ENCODE data around the gene DLX6.

The DLX6 gene

DNA sequence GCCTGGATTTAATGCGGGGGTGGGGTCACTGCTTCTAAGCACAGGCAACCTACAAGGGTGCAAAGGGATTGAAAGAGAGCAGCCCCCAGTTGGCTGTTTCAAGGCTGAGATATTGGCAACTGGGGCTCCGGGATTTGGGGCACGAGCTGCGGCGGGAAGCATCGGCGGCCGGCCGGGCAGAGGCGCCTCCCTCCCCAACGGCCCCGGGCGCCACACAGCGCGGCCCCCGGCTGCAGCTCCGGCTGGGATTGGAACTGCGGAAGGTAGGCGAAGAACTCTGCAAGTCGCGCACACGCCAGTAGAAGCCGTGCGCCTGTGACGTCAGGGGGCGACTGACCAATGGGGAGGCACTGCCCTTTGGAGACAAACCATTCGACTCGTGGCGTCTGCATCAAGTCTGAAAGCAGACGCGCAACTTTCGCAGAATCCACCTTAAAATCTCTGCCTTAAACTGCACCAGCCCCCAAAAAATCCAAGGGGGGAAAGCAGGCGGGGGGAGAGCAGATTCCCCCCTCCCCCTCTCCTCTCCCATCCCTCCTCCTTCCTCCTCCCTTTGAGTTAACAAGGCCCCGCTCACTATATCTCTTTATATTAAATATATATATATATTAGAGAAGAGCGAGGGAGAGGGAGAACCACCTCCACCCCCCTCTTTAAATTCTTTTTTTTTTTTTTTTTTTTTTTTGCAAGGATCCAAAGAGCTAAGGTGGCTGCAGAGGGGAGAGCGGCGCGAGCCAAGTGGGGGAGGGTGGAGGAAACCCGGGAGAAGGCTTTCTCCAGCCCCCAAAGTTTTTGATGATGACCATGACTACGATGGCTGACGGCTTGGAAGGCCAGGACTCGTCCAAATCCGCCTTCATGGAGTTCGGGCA is at the start of gene DLX6:
Gene DLX6, plus strand, starts transcription at position 371 of the 872 bp plus-strand sequence. Its CDS starts 425 bp downstream, at position 796.
- no peak for DNase-seq (ENCODE audit: low read depth in 2 of 2)

DNA sequence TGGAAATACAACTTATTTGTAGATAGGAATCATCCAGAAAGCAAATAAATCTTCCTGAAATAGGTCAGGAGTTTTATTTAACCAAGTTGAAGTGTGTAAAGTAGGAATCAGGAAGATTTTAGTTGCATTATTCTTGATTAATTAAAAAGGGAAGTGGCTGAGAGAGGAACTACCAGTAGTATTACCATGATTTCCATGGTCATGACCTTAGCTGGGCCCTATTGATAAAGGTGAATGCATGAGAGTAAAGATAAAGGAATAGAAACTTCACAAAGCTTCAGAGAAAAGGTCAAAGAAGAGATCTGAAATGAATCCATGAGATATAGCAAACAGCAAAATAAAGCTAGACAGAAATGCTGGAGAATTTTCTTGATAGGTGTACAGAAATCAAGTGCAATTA is 46.2 kb upstream of the DLX6 start:
- DNase-seq (ENCODE audit: low read depth in 2 of 2): no peak

DNA sequence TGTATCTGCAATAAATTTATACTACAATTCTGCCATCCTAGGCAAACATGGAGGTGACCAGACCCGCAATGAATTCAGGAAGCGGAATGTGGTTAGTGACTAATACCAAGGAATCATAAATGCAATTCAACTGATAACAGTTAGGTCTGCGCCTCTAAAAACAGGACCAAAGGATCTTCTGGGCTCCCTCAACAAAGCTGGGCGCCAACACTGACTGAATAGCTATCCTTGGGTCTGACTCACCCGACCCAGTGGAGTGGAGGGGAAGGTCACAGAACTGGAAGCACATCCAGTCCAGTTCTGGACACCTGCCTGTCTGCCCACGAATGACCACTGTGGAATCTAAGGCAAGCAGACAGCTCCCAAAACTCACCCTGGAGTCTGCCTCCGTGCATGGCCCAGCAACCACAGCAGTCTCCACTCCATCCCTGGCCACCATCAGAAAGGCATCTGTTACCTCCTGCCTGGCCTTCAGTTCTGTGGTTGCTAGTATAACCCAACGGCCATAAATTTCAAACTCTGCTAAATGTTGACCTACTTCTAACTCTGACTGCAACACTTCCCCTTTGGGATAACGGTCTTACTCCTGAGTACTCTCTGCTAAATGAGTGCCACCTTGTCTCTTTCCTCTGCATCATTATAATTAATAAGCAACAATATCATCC is 43.0 kb upstream of the DLX6 start:
- DNase-seq (ENCODE audit: low read depth in 2 of 2): no peak

DNA sequence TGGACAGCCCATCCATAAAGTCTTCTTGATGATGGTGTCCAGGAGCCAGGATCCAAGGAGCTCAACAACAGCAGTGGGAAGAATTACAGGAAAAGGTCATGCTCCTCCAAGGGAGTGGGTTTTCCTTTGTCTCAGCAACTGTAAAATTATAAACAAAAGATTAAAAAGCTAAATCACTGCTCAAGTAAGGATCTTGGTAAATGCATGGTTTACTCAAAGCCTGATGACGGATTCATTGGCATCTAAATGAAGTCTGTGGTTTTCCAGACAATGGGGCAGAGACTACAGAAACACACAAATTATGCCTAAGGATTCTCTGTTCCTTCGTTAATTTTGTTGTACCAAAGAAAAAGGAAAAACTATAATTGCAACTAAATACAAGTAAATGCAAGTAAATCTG is 36.4 kb upstream of the DLX6 start:
- DNase-seq (ENCODE audit: low read depth in 2 of 2): no peak

- DNase-seq (ENCODE audit: low read depth in 2 of 2): no peak
Observed at GRCh38 chr7:96970739-96971138, 34.6 kb upstream of the DLX6 start.

- DNase-seq (ENCODE audit: low read depth in 2 of 2): no peak
Observed at GRCh38 chr7:96973986-96974385, 31.4 kb upstream of the DLX6 start.

GRCh38 chr7:96976106-96976505 is 29.2 kb upstream of the DLX6 start:
- no peak for DNase-seq (ENCODE audit: low read depth in 2 of 2)

DNA sequence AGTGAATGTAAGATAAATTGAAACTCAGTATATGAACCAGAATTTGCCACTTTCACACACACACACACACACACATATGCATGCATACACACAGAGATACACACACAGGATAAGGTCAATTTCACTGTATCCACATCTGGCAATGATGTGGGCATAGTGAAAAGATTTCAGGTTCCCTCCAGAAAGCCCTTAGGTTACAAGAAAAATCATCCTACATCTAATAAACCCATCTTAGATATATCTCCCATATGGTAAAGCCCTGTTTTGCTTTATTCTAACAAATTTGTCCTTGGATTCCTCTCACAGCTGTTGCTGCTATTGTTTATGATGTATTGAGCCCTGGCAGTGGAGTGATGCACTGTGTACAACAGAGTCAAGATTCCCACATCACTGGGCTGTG is 27.9 kb upstream of the DLX6 start:
- no peak for DNase-seq (ENCODE audit: low read depth in 2 of 2)

GRCh38 chr7:96979551-96980276 is 25.6 kb upstream of the DLX6 start:
- no peak for DNase-seq (ENCODE audit: low read depth in 2 of 2)

DNA sequence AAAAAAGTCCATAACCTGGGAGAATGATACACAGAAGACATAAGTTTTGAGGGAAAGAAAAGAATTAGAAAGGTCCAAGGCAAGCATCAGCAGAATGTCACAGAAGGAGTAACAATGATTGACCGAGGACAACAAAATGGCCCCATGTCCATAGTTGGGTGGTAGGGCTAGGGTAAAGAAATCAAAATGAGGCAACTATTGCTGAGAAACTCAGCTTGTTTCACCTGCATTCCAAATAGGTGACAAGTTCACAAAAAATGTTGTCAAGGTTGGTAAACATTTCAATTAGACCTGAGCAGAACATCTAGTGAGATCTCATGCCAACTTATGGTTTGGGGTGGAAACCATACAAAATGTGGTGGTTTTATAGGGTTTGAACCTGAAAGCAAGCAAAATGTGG is 22.8 kb upstream of the DLX6 start:
- DNase-seq (ENCODE audit: low read depth in 2 of 2): no peak

GRCh38 chr7:96985992-96986391 is 19.4 kb upstream of the DLX6 start:
- DNase-seq (ENCODE audit: low read depth in 2 of 2): no peak

- DNase-seq (ENCODE audit: low read depth in 2 of 2): no peak
Observed at GRCh38 chr7:96986901-96987300, 18.5 kb upstream of the DLX6 start.

GRCh38 chr7:96987719-96988118 is 17.6 kb upstream of the DLX6 start:
- DNase-seq (ENCODE audit: low read depth in 2 of 2): no peak

- DNase-seq (ENCODE audit: low read depth in 2 of 2): no peak
Observed at GRCh38 chr7:96989241-96989858, 16.0 kb upstream of the DLX6 start.

GRCh38 chr7:96989859-96990317 is 15.5 kb upstream of the DLX6 start:
- no peak for DNase-seq (ENCODE audit: low read depth in 2 of 2)

GRCh38 chr7:96991546-96992191 is 13.7 kb upstream of the DLX6 start:
- no peak for DNase-seq (ENCODE audit: low read depth in 2 of 2)

DNA sequence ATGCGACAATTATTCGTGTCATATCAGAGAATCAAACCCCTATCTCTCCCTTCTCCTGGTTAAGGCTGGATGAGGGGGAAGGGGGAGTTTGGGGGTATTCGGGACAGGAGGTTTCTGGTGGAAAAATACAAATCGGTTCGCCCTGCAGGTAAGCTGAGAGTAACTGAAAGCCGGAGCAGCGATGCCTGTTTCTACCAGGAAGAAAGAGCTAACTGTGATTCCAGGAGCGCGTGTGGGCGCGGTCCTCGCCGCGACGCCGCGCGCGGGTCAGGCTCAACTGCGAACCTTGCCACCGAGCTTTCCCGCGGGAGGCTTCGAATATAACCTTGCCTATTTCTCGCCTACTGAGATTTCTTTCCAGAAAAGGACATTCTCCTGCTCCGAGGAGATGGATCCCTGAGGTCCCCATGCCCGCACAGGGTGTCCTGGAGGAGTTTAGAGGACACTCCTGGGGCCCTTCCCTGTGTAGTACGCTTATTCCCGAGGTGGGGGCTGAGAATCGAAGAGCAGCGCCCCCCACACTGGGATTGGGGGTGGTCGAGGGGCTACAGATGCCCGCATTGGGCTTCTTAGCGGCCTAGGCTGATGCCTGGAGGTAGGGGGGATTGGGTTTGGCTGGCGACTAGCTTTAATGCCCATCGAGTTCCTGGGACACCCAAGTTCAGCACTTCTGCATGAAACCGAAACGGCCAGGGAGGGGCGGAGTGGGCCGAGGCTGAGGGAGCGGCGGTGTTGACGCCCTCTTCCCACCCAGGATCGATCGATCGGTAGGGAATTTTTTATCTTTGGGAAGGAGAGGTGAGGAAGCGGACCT is 13.0 kb upstream of the DLX6 start:
- no peak for DNase-seq (ENCODE audit: low read depth in 2 of 2)

- no peak for DNase-seq (ENCODE audit: low read depth in 2 of 2)
Observed at GRCh38 chr7:96993094-96993865, 12.1 kb upstream of the DLX6 start.

GRCh38 chr7:96993980-96994379 is 11.4 kb upstream of the DLX6 start:
- no peak for DNase-seq (ENCODE audit: low read depth in 2 of 2)
